GM18861 (cell line): Measurements from ENCODE around the gene WWOX.

Experiments
- ATAC-seq: cut with Tn5 transposase; IDR thresholded peaks from one replicate; pipeline ENCODE4 v1.9.1; 2021; ENCODE audit not compliant: unreplicated experiment

WWOX gene

DNA sequence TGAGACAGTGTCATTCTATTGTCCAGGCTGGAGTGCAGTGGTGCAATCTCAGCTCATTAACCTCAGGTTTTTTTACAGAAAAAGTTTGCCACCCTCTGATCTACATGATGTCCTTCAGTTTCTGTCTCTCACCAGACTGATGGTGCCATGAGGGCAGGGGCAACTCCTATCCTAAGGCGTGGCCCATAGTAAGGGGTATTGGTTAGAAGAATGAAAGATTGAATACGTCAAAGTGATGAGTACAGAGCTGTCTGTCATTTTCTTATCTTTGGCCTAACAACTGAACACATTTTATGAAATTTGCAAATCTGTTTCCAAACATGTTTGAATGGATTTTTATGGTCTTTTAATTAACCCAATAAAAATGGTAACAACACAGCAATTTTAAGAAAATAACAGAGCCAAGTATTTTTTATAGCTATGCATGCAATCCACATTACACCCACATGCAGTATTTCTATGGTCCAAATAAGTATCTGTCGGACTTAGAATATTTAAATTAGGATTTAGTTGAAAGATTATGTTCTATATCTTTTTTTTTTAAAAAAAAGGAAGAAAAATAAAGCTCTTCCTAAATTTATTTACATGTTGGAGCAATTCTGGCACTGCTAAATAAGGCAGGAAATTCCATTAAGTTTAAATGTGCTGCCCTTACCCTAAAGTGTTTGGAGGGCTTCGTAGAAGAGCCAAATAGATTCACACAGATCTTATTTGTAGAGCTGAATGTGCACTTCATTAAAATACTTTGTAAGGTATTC is 192.8 kb downstream of the WWOX start:
- ATAC-seq: no peak

DNA sequence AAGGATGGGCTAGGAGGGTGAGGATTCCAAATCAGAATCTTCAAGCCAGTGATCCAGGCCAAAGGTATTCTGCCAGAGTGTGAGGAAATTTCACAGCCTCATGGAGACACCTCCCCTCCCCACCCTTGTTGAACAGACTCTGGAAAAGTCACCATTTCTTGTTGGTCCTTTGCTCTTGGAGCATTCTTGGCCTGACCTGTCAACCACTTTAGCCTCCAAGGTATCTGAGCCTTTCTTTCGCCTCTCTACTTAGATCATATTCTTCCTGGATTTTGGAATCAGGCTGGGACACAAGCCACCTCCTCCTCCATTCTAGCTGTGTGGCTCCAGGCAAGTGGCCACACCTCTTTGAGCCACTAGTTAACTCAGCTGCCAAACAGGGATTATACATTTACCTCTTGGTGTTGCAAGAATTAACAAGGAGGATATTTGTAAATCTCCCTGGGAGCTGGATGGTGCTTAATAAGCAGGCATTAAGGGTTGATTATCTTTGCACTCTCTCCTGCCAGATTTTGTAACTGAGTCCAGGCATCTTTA is 193.5 kb downstream of the WWOX start:
- no peak for ATAC-seq

GRCh38 chr16:78294538-78295225 is 195.2 kb downstream of the WWOX start:
- ATAC-seq: no peak

- no peak for ATAC-seq
Measured at GRCh38 chr16:78297066-78297666, 197.7 kb downstream of the WWOX start.

DNA sequence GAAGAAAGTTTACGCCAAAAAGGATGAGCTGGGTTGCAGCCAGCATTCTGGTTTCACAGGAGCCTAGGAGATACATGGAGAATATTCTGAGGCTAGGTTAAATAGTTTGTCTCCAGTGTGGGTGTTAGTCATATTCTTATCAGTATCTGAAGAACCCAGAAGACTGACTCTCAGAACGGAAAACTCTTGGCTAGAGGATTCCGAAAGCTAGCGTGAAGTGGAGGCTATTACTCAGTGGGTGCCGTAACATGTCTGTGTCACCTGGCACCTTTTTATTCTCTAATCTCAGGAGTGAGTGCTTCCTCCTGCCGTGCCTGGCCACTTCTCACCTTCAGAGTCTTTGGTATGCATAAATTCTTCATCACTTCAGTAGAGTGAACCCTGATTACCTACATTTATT is 199.5 kb downstream of the WWOX start:
- ATAC-seq: no peak

GRCh38 chr16:78300469-78300868 is 201.0 kb downstream of the WWOX start:
- ATAC-seq: no peak

DNA sequence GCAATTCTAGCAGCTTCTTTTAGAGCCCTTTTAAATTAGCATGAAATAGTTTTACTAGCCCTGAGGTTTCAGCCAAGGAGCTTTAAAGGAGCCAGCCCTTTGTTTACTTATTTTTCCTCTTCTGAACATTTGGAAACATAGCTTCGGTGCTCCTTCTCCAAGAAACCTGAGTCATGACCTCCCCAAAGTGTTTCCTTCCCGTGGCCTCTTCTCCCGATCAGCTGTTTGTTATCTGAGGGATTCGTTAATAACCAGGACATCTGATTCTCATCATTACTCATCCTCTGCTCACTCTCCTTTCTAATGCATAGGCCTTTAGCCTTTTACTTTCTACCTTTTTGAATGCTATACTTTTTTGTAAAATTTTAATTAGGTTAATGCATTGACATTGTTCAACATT is 204.5 kb downstream of the WWOX start:
- ATAC-seq: no peak

- ATAC-seq: no peak
Measured at GRCh38 chr16:78306361-78306760, 206.9 kb downstream of the WWOX start.

DNA sequence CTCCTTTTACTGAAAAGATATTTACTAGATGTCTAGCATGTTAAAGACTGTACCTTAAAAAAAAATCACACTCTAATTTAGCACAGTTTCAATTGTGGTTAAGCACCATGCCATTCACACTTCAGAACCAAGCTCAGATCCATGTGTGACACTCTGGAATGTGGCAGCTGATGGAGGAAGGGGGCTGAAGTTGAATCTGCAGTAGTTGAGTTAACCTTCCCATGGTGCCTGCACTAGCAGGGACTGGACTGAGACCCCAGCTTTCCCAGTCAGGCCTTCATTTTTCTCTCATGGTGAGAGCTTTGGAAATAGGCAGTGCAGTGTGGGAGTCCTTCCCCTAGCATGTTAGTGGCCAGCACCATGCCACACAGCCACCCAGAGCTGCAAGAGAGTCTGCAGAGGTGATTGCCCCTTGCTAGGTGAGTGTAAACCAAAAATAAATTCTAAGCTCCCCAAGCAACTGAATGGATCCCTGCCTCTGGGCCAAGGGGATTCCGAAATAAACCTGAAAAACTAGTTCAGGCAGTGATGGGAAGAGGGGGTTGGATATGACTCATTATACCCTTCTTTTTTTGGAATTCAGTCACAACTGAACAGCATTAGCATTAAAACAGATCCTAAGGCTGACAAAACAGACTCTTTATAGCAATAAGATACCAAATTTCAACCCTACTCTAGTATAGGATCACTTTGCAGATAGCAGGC is 208.5 kb downstream of the WWOX start:
- no peak for ATAC-seq

GRCh38 chr16:78309763-78310162 is 210.3 kb downstream of the WWOX start:
- ATAC-seq: no peak

- no peak for ATAC-seq
Measured at GRCh38 chr16:78310196-78310595, 210.7 kb downstream of the WWOX start.

DNA sequence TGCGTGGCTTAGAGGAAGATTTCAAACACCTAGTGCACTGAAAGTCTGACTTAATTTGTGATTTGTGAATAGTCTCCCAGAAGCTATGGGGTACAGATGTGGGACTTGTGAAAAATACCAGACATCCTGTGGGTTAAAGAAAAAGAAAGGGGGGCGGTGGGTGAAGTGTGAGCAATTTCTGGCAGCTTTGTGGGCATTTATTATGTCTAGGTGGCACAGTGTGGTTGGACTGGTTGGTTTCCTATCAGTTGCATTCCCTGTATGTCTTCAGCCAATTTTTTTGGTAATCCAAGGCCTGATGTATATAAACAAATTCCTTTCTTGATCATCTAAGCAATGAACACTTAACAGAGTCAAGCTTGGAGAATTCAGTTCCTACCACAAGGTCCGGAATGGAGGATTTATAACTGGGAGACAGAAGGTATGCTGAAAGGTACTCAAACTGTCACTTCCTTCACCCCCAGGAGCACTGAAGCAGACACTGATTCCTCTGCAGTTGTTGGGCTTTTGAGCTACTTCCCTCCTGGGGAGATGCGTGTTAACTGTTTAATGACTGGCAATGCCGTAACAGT is 211.6 kb downstream of the WWOX start:
- no peak for ATAC-seq

GRCh38 chr16:78311831-78312230 is 212.4 kb downstream of the WWOX start:
- ATAC-seq: no peak

DNA sequence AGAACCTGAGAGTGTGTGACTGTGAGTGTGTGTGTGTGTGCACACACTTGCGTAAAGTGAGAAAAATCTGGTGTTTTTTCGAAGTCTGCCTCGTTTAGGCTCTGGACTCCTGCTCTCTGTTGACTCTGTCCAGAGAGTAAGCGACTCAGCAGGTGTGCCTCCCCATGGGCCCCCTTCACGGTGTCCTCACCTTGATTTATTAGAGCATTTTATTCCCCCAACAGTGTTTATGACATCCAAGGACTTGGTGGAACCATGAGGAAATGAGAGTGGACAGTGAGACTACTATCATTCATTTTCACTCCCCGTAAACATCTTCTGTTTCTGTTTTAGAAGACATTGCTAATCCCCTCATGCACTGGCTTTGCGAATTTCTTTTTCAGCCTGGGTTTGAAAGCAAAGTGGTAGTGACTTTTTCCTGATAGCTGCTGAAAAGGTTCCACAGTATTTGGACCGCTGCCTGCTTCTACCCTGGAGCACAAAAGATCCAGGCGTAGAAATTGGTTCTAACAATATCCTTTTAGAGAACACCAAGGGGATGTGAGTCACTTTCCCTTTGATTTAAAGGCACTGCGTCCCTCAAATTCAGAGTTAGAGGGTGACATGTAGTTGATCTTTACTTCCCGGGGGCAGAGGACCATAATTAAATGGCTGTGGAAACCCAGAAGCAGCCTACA is 218.2 kb downstream of the WWOX start:
- no peak for ATAC-seq

GRCh38 chr16:78321620-78322360 is 222.3 kb downstream of the WWOX start:
- no peak for ATAC-seq

DNA sequence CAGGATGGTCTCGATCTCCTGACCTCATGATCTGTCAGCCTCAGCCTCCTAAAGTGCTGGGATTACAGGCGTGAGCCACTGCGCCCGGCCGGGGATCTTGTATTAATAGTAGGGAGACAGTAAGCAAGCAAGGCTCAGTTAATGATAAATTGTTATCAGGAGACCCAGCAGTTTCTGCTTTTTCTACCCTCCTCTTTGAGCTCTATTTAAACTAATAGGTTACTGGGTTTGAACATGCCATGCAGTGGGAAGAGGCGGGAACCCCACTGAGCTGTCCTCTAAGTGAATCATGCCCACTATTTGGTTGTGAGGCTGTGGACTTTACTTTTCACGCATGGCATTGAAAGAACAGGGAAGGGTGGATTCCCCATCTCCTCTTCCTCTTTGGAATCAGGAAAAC is 223.9 kb downstream of the WWOX start:
- ATAC-seq: no peak

GRCh38 chr16:78324649-78325285 is 225.3 kb downstream of the WWOX start:
- no peak for ATAC-seq

DNA sequence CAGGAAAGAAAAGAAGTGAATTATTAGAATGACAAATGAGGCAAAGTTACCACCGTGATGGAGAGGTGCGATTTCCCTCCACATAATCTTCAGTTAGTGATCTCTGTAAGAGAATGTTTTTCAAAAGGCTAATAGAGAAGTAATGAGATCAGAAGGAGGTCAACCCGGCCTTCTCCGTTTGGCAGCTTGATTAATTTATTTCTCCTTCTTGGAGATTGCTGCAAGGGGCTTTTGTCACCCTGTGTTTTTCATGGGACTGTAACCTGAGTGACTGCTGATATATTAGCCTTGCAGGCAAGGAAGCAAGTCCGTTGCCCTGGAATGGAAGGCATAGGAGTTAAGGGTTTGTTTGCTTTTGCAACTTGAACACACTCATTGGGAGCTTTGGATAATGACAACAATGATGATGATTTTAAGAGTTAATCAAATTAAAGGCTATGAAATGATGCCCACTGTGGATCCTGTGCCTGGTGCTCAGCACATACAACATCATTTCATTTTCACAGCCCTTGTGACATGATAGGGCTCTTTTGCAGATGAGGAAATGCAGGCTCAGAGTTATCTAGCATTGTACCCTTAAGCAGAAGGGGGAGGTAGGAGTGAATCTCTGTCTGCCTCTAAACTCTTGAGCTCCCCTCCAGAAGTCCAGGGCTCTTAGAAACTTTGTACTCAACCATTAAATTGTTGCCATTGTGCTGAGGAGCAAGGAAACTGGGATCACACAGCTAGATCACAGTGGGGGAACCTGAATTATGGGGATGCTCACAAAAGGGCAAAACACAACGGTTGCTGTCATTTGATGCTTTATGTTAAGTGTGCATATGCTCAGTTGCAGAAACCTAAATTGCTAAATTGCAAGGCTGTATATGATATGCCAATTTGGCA is 226.3 kb downstream of the WWOX start:
- ATAC-seq: no peak
